CD4-positive, CD25-positive, alpha-beta regulatory T cell (primary cell): ENCODE measurements around the gene GYPA. TPM values are rescaled to one million over a fixed set of nuclear protein-coding genes. Genes with fewer than 3 reads are reported as not detected.
"Not testable (repeated sequence)": the region's sequence is repeated elsewhere in the genome, so short reads cannot be mapped to it uniquely, and the experiment has no call there.

ENCODE experiments used
- ATAC-seq, 2 donors: fragments of 150-1000 bp; cut with Tn5 transposase; one replicate each; pipeline ENCODE4 v1.10.0; 2021; ENCODE audit warnings: low read depth in 2 of 2, moderate number of reproducible peaks in 2 of 2, moderate library complexity in 1 of 2
- DNase-seq, 3 donors: peaks; one replicate each; pipeline versions ENCODE4 v3.0.0 to v3.0.0-alpha.2; 2012 to 2022; ENCODE audit warnings: mixed read lengths in 1 of 3
- H3K27ac ChIP-seq: one replicate; pipeline ENCODE4 v1.7.0; 2013; ENCODE audit warnings: mild to moderate bottlenecking, low read length; ENCODE audit not compliant: insufficient read depth, poor library complexity, severe bottlenecking
- H3K27me3 ChIP-seq: one replicate; pipeline ENCODE4 v1.7.0; 2013; ENCODE audit warnings: low read length; ENCODE audit not compliant: control insufficient read depth, insufficient read depth
- H3K36me3 ChIP-seq: one replicate; pipeline ENCODE4 v1.7.0; 2013; ENCODE audit warnings: mild to moderate bottlenecking, low read length, moderate library complexity; ENCODE audit not compliant: control insufficient read depth, insufficient read depth
- H3K4me1 ChIP-seq: 2 replicates; pipeline ENCODE4 v1.7.0; 2013; ENCODE audit warnings: mild to moderate bottlenecking, low read length; ENCODE audit not compliant: insufficient read depth, control insufficient read depth, poor library complexity, severe bottlenecking
- H3K4me3 ChIP-seq: one replicate; pipeline ENCODE4 v1.7.0; 2013; ENCODE audit warnings: low read depth, mild to moderate bottlenecking, low read length, moderate library complexity
- H3K9me3 ChIP-seq, 2 experiments: 1 replicate in 1 of 2; 2 replicates in 1 of 2; pipeline ENCODE4 v1.7.0; 2013; ENCODE audit warnings: low read length in 2 of 2, mild to moderate bottlenecking in 1 of 2, moderate library complexity in 1 of 2; ENCODE audit not compliant: control insufficient read depth in 2 of 2
- H3K27ac Mint-ChIP-seq, 3 donors: one replicate each; pipeline ENCODE4 v1.8.0; 2020 to 2022; ENCODE audit warnings: mild to moderate bottlenecking in 3 of 3, mixed read lengths in 3 of 3, moderate library complexity in 2 of 3
- H3K27me3 Mint-ChIP-seq: one replicate; pipeline ENCODE4 v1.8.0; 2022; ENCODE audit warnings: mild to moderate bottlenecking, mixed read lengths
- H3K36me3 Mint-ChIP-seq: one replicate; pipeline ENCODE4 v1.8.0; 2020; ENCODE audit warnings: mixed read lengths
- H3K4me1 Mint-ChIP-seq, 4 donors: one replicate each; pipeline ENCODE4 v1.8.0; 2020 to 2022; ENCODE audit warnings: mixed read lengths in 4 of 4, mild to moderate bottlenecking in 1 of 4
- H3K4me3 Mint-ChIP-seq, 4 donors: one replicate each; pipeline ENCODE4 v1.8.0; 2020 to 2022; ENCODE audit warnings: mild to moderate bottlenecking in 4 of 4, mixed read lengths in 4 of 4, moderate library complexity in 3 of 4
- H3K9me3 Mint-ChIP-seq, 7 donors: one replicate each; pipeline ENCODE4 v1.8.0; 2020 to 2022; ENCODE audit warnings: mixed read lengths in 7 of 7, mild to moderate bottlenecking in 3 of 7, moderate library complexity in 2 of 7
- polyA plus RNA-seq, 4 donors: library from polyadenylated mRNA; unstranded; fragments of 300-500 nt; fragmentation: Illumina TruSeq; gene quantifications; one replicate each; pipeline ENCODE4 v1.2.3, GENCODE V29; 2021
- total RNA-seq: library from RNA; stranded (reverse); gene quantifications from one replicate; pipeline ENCODE4 v1.2.3, GENCODE V29; 2022

GYPA gene
- total RNA-seq (not detected), polyA plus RNA-seq (not detected)

DNA sequence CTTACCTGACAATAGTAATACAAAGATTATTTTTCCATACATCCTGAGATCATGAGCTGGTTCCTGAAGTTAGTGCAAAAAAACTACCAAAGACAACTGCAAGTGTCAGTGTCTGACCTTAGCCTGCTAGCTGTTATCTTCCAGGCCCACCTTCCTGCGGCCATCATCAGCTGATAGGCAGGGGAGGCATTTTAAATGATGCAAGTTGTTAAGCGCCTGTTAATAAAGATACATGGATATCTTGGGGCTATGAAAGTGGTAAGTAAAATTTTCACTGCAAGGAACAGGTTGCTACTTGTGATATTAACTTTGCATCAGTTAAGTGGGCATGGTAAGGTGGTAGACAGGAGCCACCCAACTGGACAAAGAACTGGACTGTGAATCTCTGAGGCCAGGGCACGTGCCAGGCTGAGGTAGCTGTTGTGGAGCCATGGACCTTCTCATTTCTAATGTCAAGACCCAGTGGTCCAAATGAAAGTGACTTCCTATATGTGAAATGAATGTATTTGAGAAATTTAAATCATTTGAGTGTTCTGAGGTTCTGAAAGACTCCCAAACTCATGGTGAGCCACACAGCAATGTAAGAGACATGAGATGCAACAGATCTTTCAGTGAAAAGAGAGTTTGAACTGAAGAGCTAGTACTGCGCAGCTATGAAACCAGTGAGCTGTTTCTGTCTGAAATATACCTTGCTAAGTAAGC is at the start of gene GYPA:
Gene GYPA (minus strand): TSS at position 125 of the 702 bp plus-strand sequence. CDS start 83 bp downstream, at position 42.
- H3K27me3 Mint-ChIP-seq, result not testable (repeated sequence)
- peak within 1 kb of the TSS in 1 of 3 donors; percentile 44 for H3K27ac Mint-ChIP-seq

GRCh38 chr4:144190009-144190408 is 49.5 kb upstream of the GYPA start:
- no peak for DNase-seq
- H3K36me3 Mint-ChIP-seq, result no peaks in the 10 kb centered on the region

More for the DNA sequence above, at the start of gene GYPA:
- not testable (repeated sequence) for H3K4me3 Mint-ChIP-seq, H3K4me3 ChIP-seq, H3K36me3 Mint-ChIP-seq, ATAC-seq, H3K27me3 ChIP-seq, H3K27ac ChIP-seq, DNase-seq, H3K9me3 ChIP-seq, H3K4me1 Mint-ChIP-seq, H3K36me3 ChIP-seq, H3K4me1 ChIP-seq, H3K9me3 Mint-ChIP-seq

GRCh38 chr4:144189121-144189520 is 48.6 kb upstream of the GYPA start:
- H3K27me3 Mint-ChIP-seq, result peaks cover 5% of the 10 kb centered on the region
- H3K27ac ChIP-seq, result no peak overlapping the region
- no peak for DNase-seq
- no peak overlapping the region for H3K4me3 ChIP-seq
- H3K36me3 Mint-ChIP-seq, result no peaks in the 10 kb centered on the region
- ATAC-seq, result no peak
- H3K36me3 ChIP-seq, result no peaks in the 10 kb centered on the region
- no peaks in the 10 kb centered on the region for H3K4me1 ChIP-seq
- H3K9me3 ChIP-seq, result no peaks in the 10 kb centered on the region
- H3K4me1 Mint-ChIP-seq, result peaks cover 0 to under 1% (median 0%) of the 10 kb centered on the region in 4 donors
- no peak overlapping the region for H3K27ac Mint-ChIP-seq
- peaks cover 4% of the 10 kb centered on the region for H3K27me3 ChIP-seq
- no peaks in the 10 kb centered on the region for H3K9me3 Mint-ChIP-seq
- no peak overlapping the region for H3K4me3 Mint-ChIP-seq

More at GRCh38 chr4:144190009-144190408, 49.5 kb upstream of the GYPA start:
- no peaks in the 10 kb centered on the region for H3K4me1 ChIP-seq
- Mint-ChIP-seq H3K4me1 (no peaks in the 10 kb centered on the region), H3K27me3 (peaks cover 5% of the 10 kb centered on the region), H3K9me3 (peaks cover 0 to 6% (median 3%) of the 10 kb centered on the region in 7 donors), H3K4me3 (no peak overlapping the region), H3K27ac (no peak overlapping the region)
- ATAC-seq, result no peak
- no peak overlapping the region for H3K27ac ChIP-seq
- no peaks in the 10 kb centered on the region for H3K9me3 ChIP-seq
- H3K27me3 ChIP-seq, result peaks cover 4% of the 10 kb centered on the region
- H3K4me3 ChIP-seq, result no peak overlapping the region
- H3K36me3 ChIP-seq, result no peaks in the 10 kb centered on the region

DNA sequence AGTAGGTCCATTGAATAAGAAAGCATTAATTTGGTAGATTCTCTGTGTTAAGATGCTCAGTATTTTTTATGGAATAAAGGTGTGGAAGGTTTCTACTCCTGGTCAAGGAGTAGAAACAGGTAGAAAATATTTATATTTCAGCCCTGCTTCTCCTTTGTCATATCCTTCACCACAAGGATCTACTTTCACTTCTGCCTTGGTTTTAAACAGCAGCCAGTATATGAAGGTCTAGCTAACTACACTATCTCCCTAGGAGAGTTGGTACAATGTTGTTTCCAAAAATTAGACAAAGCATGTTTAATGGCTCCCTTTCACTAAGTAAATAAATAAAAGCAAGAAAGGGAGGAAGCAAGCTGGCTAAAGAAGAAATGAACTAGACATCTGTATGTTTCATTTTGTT is 44.6 kb upstream of the GYPA start:
- H3K36me3 Mint-ChIP-seq, result no peaks in the 10 kb centered on the region
- H3K4me3 Mint-ChIP-seq, result no peak overlapping the region
- peaks cover 0 to 2% (median 0%) of the 10 kb centered on the region in 4 donors for H3K4me1 Mint-ChIP-seq
- ATAC-seq (no peak), DNase-seq (no peak)
- H3K36me3 ChIP-seq, result no peaks in the 10 kb centered on the region
- H3K27ac Mint-ChIP-seq, result no peak overlapping the region
- no peaks in the 10 kb centered on the region for H3K9me3 Mint-ChIP-seq
- no peaks in the 10 kb centered on the region for H3K9me3 ChIP-seq
- no peaks in the 10 kb centered on the region for H3K4me1 ChIP-seq
- H3K27ac ChIP-seq, result no peak overlapping the region
- peaks cover 5% of the 10 kb centered on the region for H3K27me3 Mint-ChIP-seq
- no peak overlapping the region for H3K4me3 ChIP-seq
- H3K27me3 ChIP-seq, result peaks cover 4% of the 10 kb centered on the region

- no peaks in the 10 kb centered on the region for H3K36me3 ChIP-seq
- Mint-ChIP-seq H3K4me3 (no peak overlapping the region), H3K27ac (no peak overlapping the region), H3K36me3 (no peaks in the 10 kb centered on the region), H3K4me1 (peaks cover 0 to 4% (median 1%) of the 10 kb centered on the region in 4 donors), H3K27me3 (no peaks in the 10 kb centered on the region), H3K9me3 (no peaks in the 10 kb centered on the region)
- no peak overlapping the region for H3K4me3 ChIP-seq
- H3K9me3 ChIP-seq, result no peaks in the 10 kb centered on the region
- H3K4me1 ChIP-seq, result no peaks in the 10 kb centered on the region
- no peak overlapping the region for H3K27ac ChIP-seq
- ATAC-seq (no peak), DNase-seq (no peak)
- H3K27me3 ChIP-seq, result peaks cover 4% of the 10 kb centered on the region
Measured at GRCh38 chr4:144183165-144183564, 42.6 kb upstream of the GYPA start.

DNA sequence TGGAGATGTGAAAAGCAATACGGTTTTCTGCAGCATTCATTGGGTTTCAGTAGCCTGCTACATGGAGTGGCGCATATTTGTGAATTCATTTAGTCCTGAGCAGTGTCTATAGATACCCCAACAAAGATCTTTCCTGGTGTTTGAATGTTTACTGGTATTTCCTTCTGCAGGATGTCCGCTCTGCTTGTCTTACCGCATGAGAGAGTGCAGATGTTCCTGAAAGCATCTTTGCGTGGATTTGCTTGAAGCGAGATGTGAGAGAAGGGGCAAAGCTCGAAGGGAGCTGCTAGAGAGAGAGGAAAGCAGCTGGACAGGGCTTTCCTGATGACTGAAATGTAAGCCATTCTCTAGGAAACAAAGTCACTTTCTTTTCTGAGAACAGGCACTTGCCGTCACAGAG is 40.9 kb upstream of the GYPA start:
- H3K27me3 ChIP-seq, result peaks cover 4% of the 10 kb centered on the region
- Mint-ChIP-seq H3K4me3 (no peak overlapping the region), H3K27ac (no peak overlapping the region), H3K36me3 (no peaks in the 10 kb centered on the region), H3K4me1 (peaks cover 0 to 4% (median 1%) of the 10 kb centered on the region in 4 donors), H3K27me3 (no peaks in the 10 kb centered on the region), H3K9me3 (no peaks in the 10 kb centered on the region)
- ATAC-seq (no peak), DNase-seq (no peak)
- no peaks in the 10 kb centered on the region for H3K9me3 ChIP-seq
- no peak overlapping the region for H3K27ac ChIP-seq
- H3K4me3 ChIP-seq, result no peak overlapping the region
- no peaks in the 10 kb centered on the region for H3K36me3 ChIP-seq
- no peaks in the 10 kb centered on the region for H3K4me1 ChIP-seq

DNA sequence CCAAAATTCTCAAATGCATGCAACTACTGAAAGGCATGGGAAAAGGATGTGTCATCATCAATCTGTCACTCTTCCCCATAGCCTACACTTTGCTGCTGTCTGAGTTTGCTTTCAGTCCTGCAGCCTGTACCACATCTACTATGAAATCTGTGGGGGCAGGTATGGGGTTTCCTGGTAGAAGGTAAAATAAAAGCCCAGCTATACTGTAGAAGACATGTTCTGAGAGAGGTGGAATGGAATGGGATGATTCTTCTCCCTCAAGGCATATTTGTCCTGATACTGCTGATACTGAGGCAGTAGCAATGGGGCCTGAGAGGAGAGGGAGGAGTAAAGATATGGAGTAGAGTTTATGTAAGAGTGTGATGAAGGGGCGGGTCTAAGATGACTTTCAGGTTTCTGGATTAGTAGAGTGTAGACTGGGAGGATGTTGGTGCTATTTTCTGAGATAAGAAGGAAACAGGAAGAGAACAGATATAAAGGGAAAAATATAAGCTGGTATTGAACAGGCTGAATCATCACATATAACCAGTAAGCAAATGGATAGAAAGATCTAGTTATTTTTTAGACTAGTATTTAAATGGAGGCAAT is 38.7 kb upstream of the GYPA start:
- no peak for ATAC-seq
- H3K36me3 Mint-ChIP-seq, result no peaks in the 10 kb centered on the region
- DNase-seq, result peak in 1 of 3 donors; percentile 32
- no peaks in the 10 kb centered on the region for H3K27me3 ChIP-seq
- no peak overlapping the region for H3K4me3 Mint-ChIP-seq
- no peak overlapping the region for H3K27ac ChIP-seq
- no peak overlapping the region for H3K4me3 ChIP-seq
- no peak overlapping the region for H3K27ac Mint-ChIP-seq
- H3K27me3 Mint-ChIP-seq, result no peaks in the 10 kb centered on the region
- no peaks in the 10 kb centered on the region for H3K36me3 ChIP-seq
- no peaks in the 10 kb centered on the region for H3K9me3 ChIP-seq
- peaks cover 0 to 11% (median 6%) of the 10 kb centered on the region in 4 donors for H3K4me1 Mint-ChIP-seq
- H3K9me3 Mint-ChIP-seq, result no peaks in the 10 kb centered on the region
- no peaks in the 10 kb centered on the region for H3K4me1 ChIP-seq

DNA sequence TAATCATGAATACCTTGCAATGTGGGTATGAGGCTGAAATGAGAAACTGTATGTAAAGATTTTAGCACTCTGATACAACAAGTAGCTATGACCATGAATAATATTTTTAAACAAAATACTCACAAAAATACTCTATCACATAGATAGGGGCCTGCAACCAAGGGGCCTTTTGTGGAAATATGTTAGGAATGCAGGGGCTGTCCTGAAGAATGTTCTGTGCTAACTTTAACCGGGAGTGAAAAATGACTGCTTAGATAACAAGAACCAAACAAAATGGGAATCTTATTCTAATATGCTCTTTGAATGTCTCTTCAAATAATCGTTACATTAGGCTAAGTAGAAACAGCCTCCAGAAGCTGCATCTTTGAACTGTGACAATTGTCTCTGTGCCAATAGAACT is 37.9 kb upstream of the GYPA start:
- DNase-seq, result no peak
- Mint-ChIP-seq H3K4me1 (peaks cover 0 to 11% (median 7%) of the 10 kb centered on the region in 4 donors), H3K27ac (no peak overlapping the region)

More for the DNA sequence above, 37.9 kb upstream of the GYPA start:
- H3K4me3 ChIP-seq, result no peak overlapping the region
- no peaks in the 10 kb centered on the region for H3K27me3 ChIP-seq
- H3K9me3 ChIP-seq, result no peaks in the 10 kb centered on the region
- Mint-ChIP-seq H3K4me3 (no peak overlapping the region), H3K27me3 (no peaks in the 10 kb centered on the region), H3K9me3 (no peaks in the 10 kb centered on the region), H3K36me3 (no peaks in the 10 kb centered on the region)
- H3K4me1 ChIP-seq, result no peaks in the 10 kb centered on the region
- no peak for ATAC-seq
- no peaks in the 10 kb centered on the region for H3K36me3 ChIP-seq
- H3K27ac ChIP-seq, result no peak overlapping the region
